HG03025 (cell line): ENCODE data around the gene ADAM19.
"Not testable (repeated sequence)": the region's sequence is repeated elsewhere in the genome, so short reads cannot be mapped to it uniquely, and the experiment has no call there.

Experiments
- ATAC-seq: cut with Tn5 transposase; IDR thresholded peaks from one replicate; pipeline ENCODE4 v1.9.1; 2021; ENCODE audit warnings: mild to moderate bottlenecking, moderate library complexity; ENCODE audit not compliant: unreplicated experiment, low FRiP score

The ADAM19 gene

DNA sequence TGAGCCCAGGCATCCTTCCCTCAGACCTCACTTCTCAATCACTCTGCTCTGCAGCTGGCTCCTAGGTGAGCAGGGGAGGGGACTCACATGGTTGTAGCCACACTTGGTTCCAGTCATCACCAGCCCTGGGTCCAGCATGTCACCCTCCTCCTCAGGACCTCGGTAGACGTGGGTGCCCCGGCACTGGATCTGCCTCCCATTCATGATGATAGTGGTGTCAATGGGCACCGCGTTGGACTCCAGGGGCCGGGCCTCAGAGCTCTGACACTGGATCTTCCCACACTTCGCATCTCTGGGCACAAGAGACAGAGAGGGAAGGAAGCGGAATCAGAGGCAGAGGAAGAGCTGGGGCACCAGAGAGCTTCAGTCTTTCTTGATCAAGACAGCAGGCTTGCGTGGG lies 82.7 kb downstream of the ADAM19 start:
- no peak for ATAC-seq

DNA sequence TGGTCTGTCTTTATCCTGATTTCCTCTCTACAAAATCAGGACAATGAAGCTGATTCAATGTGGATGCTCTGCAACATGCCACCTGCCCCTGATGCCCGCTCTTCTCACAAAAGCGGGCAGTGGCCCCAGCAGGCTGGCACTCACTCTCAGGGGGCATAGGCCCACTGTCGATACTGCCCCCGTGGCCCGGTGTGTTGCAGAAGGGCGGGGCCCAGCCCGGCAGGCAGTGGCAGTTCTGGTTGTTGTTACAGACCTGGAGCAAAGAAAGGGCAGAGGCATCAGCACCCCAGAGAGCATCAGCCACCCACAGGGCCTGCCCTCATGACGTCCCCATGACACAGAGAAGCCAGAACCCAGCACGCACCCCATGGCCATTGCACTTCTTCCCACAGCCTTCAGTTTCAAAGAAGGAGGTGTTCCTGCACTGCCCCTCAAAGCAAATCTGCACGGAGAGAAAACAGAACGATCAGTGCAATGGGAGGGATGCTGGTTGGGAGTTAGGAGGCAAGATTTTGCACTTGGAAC lies 84.0 kb downstream of the ADAM19 start:
- no peak for ATAC-seq

DNA sequence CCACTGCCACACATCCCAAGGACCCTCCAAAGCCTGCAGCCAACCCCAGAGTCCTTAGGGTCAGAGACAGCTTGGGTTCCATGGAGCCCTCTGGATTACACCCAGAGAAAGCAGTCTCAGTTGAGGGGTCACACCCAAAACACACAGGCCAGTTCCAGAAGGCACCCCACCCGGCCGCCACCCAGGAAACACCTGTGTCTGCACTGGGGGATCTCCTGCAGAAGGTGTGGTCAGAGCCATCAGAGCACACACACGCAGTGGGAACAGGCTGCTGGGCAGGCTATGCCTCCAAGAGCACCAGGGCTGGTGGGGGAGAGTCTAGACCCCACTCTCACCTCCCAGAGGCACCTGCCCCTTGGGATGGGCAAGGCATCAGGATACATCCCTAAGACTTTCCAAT lies 88.2 kb downstream of the ADAM19 start:
- ATAC-seq, result no peak

GRCh38 chr5:157486861-157487260 lies 88.7 kb downstream of the ADAM19 start:
- peak; percentile 37 for ATAC-seq

DNA sequence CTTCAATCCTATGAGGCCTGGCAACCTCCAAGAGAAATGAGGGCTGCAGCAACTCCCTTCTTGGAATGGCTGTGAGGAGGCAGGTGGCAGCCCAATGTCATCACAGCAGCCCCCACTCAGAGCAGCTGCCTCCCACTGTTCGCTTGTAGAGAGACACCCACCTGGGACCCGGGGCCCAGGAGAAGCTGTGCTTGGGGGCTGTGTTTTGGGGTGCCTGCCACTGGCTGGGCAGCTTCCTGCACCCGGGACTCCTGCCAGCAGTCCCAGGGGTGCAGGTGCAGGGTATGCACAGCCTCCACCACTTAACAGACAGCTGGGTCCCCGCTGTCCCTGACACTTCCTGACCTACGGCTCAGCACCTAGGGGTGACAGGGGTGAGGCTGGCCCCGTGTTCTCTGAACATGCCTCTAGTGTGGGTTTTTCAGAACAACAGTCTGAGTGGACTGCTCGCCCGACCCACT lies 89.3 kb downstream of the ADAM19 start:
- ATAC-seq, result peak; percentile 51

DNA sequence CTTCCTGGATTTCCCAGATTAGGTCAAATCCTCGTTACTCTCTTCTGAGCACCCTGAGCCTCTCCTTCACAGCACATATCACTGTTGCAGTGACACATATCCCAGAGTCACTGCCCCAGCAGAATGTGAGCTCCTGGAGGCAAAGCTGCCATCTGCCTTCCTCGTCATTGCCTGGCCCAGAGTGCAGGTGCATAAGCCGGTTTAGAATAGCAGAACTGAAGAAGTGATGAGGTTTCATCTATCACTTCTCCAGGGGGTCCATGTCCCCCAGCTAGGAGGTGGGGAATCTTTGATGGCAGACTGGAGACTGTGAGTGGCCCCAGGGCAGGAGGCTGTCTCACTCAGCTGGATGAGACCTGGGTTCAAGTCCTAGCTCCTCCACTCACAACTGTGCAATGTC lies 89.8 kb downstream of the ADAM19 start:
- ATAC-seq, result peak; percentile 41

DNA sequence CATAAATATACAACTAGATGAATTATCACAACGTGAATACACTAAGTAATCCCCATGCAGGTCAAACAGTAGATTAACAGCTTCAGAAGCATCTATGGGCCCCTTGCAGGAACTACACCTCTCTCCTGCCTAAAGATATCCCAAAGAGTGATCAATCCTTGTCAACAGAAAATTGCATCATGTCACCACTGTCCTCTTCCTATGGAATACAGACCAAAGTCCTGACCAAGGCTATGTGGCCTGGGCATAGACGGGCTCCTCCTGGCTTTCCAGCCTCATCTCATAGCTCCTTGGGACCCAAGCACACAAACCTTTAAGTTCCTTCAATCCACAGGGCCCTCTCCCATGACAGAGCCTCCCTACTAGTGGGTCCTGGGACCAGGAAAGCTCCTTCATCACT lies 90.2 kb downstream of the ADAM19 start:
- ATAC-seq, result no peak

- no peak for ATAC-seq
These were observed 90.8 kb downstream of the ADAM19 start for GRCh38 chr5:157484768-157485167.

GRCh38 chr5:157482702-157483101 lies 92.9 kb downstream of the ADAM19 start:
- not testable (repeated sequence) for ATAC-seq

GRCh38 chr5:157481666-157482065 lies 93.9 kb downstream of the ADAM19 start:
- ATAC-seq, result no peak

GRCh38 chr5:157481265-157481664 lies 94.3 kb downstream of the ADAM19 start:
- no peak for ATAC-seq

DNA sequence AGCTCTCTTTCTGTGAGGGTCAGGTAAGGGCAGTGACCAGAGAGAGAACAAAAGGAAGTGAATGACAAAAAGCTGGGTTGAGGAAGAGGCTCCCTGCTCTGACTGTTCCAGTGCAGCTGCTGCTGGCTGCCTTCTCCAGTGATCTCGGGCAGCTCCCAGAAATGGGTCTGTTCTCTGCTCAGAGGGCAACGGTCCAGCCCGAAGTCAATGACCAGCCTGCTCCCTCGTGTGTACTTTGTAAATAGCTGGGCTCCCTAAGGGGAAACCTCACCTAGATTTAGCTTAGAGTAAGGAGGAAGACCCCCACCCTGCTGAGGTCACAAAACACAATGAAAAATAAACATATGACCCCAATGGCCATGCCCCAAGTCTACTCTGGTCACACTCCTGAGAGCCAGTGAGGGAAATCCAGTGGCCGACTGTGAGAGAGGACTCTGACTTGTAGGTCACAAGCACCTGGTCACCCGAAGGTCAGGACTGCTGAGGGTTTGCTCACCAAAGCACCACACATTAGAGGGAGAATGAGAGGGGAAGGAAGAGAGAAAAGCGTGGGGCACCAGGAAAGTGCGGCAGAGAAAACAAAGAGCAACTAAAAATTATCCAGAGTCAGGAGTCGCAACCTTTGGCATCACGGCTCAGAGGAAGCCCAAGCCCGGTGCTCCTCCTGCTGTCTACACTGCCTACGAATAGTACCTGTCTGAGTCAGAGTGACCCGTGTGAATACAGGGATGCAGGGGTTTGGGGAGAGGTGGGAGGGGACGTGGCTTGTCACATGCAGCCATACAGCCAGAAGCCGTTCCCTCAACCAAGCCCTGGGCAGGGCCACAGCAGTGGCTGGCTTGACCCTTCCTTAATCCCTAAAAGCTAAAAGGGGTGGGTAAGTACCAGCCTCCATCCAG lies 95.7 kb downstream of the ADAM19 start:
- ATAC-seq, result no peak

GRCh38 chr5:157479166-157479565 lies 96.4 kb downstream of the ADAM19 start:
- no peak for ATAC-seq

GRCh38 chr5:157478726-157479125 lies 96.8 kb downstream of the ADAM19 start:
- no peak for ATAC-seq

DNA sequence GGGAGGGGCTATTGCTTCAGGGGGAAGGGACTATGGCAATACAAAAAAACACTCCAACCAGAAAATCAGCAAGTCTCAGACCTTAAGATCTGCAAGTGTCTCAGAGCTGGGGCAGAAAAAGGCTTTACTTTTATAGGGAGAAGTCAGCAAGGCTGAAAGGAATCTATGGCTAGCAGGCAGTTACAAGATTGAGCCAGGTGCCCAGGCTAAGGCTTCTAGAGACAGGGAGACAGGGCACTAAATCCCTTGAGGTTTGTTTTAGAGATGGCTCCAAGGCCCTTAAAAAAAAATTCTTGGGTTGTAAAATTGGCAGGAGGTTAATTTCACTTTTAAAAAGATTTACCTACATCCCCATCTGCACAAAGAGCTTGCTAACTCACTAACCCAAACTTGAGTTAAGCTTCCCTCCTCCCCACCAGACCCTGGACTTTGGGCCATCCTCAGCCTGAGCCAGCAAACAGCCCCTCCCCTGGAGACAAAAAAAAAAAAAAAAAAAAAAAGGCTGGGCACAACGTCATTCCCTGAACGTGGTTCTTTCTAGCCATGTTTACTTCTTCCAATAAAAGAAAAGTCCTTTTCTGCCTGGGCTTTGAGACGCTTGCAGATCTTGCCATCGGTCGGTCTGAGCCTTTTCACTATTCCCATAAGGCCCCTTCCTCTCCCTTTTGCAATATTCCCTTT lies 97.6 kb downstream of the ADAM19 start:
- no peak for ATAC-seq

GRCh38 chr5:157476702-157477408 lies 98.7 kb downstream of the ADAM19 start:
- ATAC-seq, result no peak

- no peak for ATAC-seq
These were observed 100.1 kb downstream of the ADAM19 start for GRCh38 chr5:157475432-157475831.

DNA sequence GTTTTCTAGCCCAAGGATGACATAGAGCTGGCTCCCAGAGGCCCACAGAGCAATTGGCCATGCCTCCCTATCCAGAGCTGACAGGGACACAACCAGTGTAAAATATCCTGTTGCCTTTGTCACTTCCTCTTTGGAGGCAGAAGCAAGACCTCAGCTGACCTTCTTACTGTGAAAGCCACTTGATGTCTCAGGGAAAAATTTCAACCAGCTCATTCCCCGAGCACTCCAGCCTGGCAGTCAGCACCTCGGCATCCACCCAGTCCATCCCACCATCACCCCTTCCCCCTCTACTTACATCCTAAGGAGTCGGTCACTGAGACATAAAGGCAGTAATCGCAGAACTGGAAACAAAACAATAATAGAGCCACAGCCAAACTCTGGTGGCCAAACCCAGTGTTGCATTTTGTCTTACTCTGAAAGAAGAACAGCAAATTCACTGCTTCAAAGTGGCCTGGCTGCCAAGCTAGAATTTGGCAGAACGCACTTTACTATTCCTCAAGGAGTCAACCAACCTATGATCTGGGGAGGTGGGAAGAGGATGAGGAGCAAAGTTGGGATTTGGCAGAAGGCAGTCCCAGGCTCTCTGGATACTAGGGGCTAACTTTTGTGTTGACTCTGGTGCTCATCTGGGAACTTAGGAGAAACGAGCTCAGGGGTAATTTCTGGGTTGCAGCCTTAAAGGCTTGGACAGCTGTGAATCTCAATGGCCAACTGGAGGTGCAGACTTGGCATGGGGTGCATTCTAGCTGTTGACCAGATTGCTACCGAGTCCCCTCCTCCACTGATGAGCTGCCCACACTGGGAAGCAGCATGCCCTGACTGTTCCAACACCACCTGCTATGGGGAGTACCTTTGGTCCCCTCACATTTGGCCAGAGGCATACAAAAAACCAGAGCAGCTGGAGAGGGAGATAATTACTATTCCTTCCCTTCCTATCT lies 101.9 kb downstream of the ADAM19 start:
- no peak for ATAC-seq

- no peak for ATAC-seq
These were observed 103.9 kb downstream of the ADAM19 start for GRCh38 chr5:157471709-157472108.

- ATAC-seq, result no peak
These were observed 104.9 kb downstream of the ADAM19 start for GRCh38 chr5:157470631-157471030.
